ENCODE measurements around the gene ZDHHC3.
"Not testable (repeated sequence)": the region's sequence is repeated elsewhere in the genome, so short reads cannot be mapped to it uniquely, and the experiment has no call there.

Gene ZDHHC3

GRCh38 chr3:44993471-44994205 is 17.7 kb upstream of the ZDHHC3 start:
- no peak for DNase-seq

DNA sequence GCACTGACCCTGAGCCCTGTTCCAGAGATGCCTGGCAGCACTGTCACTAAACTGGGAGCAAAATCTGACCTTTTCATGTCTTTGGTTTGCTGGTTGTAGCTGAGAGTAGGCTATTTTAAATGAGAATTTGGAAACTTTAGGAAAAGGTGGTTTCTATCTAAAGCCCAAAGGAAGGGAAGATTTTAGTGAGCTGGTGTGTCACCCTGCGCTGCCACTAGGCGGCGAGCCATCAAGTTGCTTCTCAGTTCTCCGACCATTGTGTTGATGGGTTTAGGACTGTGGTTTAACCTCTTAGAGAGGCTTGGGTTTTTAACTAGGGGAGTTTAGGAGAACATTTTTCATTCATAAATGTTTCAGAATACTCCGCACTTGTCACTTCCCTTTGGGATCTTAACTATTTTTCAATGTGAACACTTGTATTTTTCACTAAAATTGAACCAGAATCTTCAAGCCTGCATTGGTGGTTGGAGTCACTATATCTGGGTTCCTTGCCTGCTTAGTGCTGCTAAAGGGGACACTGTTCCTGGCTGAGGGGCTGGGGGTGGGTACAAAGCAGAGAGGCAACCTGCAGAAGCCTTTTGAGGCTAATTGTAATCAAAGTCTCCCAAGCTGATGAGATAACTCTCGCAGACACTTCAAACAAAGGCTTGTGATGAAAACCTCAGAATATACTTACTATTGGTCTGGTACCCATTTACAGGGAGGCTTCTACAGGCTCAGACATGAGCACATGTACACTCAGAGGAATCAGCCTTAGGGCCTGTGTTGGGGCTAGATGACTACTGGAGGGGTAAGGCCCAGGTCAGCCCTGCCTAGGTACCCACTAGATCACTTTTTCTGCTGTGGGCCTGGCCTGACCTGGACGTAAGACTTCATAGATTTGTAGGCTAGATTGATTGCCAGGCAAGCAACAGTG is 16.8 kb upstream of the ZDHHC3 start:
- peak; percentile 49 for DNase-seq

GRCh38 chr3:44991326-44991725 is 15.4 kb upstream of the ZDHHC3 start:
- no peak for DNase-seq

- DNase-seq: no peak
Measured at GRCh38 chr3:44989636-44990373, 13.8 kb upstream of the ZDHHC3 start.

- no peak for DNase-seq
Measured at GRCh38 chr3:44989141-44989540, 13.2 kb upstream of the ZDHHC3 start.

DNA sequence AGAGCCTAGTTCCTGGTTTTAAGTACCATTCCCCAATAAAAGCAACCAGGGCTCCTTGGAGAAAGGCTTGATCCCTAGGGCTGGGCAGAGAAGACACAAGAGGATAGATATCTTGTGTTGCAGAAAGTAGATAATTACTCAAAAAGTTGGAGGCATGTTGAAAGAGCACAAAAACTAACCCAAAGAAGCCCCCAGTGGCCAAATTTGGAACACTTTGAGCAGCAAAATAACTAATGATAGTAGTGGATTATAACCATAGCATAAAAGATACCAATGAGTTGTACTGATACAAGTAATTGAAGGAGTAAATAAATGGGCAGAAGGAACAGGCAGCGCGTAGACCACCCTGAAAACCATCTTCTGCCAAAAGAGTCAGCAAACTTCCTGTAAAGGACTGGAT is 12.1 kb upstream of the ZDHHC3 start:
- DNase-seq: no peak

- no peak for DNase-seq
Measured at GRCh38 chr3:44987332-44987731, 11.4 kb upstream of the ZDHHC3 start.

DNA sequence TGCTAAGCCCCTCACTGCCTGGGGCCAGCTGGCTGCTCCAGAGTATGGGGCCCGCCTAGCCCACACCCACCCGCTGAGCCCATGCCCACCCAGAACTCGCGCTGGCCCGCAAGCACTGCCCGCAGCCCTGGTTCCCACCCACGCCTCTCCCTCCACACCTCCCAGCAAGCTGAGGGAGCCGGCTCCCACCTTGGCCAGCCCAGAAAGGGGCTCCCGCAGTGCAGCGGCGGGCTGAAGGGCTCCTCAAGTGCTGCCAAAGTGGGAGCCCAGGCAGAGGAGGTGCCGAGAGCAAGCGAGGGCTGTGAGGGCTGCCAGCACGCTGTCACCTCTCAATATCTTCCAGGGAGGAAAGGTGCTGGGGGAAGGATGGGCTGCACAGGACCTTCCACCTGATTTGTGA is 10.4 kb upstream of the ZDHHC3 start:
- DNase-seq: not testable (repeated sequence)

GRCh38 chr3:44984335-44984734 is 8.4 kb upstream of the ZDHHC3 start:
- DNase-seq: no peak

- DNase-seq: no peak
Measured at GRCh38 chr3:44983484-44983941, 7.5 kb upstream of the ZDHHC3 start.

GRCh38 chr3:44982817-44983216 is 6.8 kb upstream of the ZDHHC3 start:
- DNase-seq: no peak

DNA sequence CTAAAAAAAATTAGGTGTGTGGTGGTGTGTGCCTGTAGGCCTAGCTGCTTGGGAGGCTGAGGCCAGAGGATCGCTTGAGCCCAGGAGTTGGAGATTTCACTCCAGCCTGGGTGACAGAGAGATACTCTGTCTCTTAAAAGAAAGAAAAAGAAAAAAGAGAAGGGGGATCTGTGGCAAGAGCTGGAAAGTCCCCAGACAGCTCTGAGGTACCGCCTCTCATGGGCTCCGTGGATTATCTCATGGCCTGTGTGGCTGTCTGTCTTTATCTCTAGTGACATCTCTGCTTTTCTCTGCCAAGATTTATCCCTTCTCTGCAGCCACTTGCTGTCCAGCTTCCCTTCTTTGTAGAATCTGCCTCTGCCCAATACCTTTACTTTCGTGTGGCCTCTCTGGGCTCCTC is 5.8 kb upstream of the ZDHHC3 start:
- no peak for DNase-seq

DNA sequence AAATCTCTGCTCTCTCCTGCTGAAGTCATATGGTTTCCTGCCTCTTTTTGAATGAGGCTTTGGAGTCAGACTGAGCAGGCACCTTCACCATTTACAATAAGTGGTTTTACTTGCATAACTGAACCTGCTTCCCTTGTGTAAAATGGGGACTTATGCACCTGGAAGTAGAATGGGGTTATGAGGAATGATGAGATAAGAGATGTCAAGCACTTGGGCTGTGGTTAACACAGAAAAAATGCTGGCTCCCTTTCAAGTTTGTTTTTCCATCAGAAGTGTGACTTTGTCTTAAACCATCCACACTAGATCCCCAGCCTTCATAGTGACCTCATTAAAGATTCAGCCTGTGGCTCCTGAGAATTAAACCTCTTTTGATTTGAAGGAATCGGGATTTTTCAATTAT is 5.2 kb upstream of the ZDHHC3 start:
- DNase-seq: no peak

GRCh38 chr3:44974416-44974815 is 1.6 kb downstream of the ZDHHC3 start:
- no peak for DNase-seq

DNA sequence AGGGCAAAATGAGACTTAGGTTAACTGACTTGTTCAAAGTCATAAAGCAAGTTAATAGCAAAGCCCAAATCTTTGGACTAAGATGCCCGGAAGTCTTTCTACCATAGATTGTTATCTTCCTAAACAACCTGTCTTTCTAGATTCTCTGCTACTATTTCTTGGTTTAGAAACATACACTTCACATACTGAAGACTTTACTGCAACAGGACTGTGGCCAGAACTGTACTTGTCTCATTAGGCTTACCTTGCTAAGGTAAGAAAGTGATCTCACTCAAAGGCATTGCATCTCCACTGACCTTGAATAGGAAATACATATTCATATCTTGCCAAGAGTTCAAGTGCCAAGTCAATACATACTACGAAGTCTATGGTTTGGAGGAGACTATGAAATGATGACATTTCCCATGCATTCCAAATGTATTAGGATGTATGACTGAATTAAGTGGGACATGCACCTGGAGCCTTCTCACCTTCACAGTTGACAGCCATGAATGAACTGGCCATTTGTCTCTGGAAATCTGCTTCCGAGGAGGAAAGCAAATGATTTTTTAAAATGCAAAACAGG is 5.0 kb downstream of the ZDHHC3 start:
- DNase-seq: no peak

DNA sequence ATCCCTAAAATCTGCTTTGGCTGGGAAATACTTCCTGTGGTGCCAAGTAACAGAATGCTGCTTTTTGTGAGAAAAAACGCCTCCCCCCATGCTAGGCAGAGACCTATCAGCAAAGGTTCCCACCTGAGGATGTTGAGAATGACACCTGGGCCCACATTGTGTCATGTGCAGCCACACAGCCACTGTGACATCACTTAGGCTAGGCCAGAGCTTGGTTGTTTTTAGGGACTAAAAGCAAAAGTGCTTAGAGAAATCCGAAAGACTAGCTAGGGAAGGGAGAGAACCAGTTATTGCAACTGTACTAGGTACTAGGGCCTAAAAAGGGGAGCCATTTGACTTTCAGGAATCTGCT is 6.2 kb downstream of the ZDHHC3 start:
- DNase-seq: no peak

DNA sequence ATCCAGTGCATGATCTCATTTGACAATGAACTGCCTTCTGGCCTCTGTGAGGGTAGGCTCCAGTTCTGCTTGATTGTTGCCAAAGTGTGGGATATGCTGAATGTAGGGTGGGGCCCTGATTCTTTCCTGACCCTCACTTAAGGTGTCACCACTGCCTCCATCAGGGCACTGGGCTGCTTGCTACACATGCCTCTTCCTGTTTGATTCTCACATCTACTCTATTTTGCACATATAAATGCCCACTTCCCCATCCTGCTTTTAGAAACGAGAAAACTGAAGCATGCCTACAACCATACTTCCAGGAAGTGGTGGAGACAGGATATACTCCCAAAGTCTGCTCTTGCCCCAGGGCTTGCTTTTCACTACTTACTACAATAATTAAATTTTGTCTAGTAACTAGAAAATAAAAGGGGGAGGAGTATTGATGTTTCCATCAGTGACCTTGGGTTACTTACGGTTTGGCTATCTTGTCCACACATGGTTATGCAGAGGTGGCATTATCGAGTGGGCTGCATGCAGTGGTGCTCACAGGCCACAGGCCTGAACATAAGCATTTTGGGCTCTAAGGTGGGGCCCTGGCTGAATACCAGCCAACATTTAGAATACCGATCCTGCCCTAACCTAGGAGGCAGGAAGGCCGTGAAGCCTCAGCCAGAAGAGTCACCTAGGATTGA is 6.7 kb downstream of the ZDHHC3 start:
- no peak for DNase-seq

DNA sequence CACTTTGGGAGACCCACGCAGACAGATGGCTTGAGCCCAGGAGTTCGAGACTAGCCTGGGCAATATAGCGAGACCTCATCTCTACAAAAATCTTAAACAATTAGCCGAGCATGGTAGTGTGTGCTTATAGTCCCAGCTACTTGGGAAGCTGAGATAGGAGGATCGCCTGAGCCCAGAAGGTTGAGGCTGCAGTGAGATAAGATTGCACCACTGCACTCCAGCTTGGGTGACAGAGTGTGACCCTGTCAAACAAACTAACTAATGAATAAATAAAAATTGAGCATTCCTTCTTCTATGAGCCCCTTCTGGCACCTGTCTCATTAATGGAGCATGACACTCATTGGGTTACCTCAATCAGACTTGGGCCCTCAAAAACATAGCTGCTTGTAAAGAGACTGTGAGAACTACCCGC is 7.5 kb downstream of the ZDHHC3 start:
- DNase-seq: no peak

GRCh38 chr3:44966795-44967278 is 9.1 kb downstream of the ZDHHC3 start:
- no peak for DNase-seq

GRCh38 chr3:44965165-44965564 is 10.8 kb downstream of the ZDHHC3 start:
- no peak for DNase-seq

GRCh38 chr3:44963571-44964325 is 12.2 kb downstream of the ZDHHC3 start:
- no peak for DNase-seq

Measured in NCI-H82 (cell line).